ENCODE measurements around the gene CA12. TPM values are rescaled to one million over a fixed set of nuclear protein-coding genes. Genes with fewer than 3 reads are reported as not detected.

The CA12 gene
- total RNA-seq, 1 donor from 2014 or later: not detected

- no peak for DNase-seq
- Mint-ChIP-seq H3K9me3 (ENCODE audit: unreplicated experiment) (peaks cover 3% of the 10 kb centered on the region), H3K4me1 (ENCODE audit: low read depth, unreplicated experiment) (no peaks in the 10 kb centered on the region)
These were observed 14.3 kb downstream of the CA12 start for GRCh38 chr15:63367390-63367789.

GRCh38 chr15:63366451-63366850 lies 15.2 kb downstream of the CA12 start:
- Mint-ChIP-seq H3K4me3 (ENCODE audit: unreplicated experiment) (no peak overlapping the region), H3K27me3 (ENCODE audit: unreplicated experiment) (peaks cover 3% of the 10 kb centered on the region), H3K9me3 (ENCODE audit: unreplicated experiment) (peaks cover 3% of the 10 kb centered on the region), H3K27ac (ENCODE audit: unreplicated experiment) (no peak overlapping the region), H3K36me3 (ENCODE audit: unreplicated experiment) (no peaks in the 10 kb centered on the region), H3K4me1 (ENCODE audit: low read depth, unreplicated experiment) (no peaks in the 10 kb centered on the region)
- no peak for TF ChIP-seq CTCF (IDR thresholded peaks at IDR 0.05; ENCODE audit: partially characterized antibody, unreplicated experiment)
- DNase-seq: no peak

More at GRCh38 chr15:63367390-63367789, 14.3 kb downstream of the CA12 start:
- Mint-ChIP-seq H3K4me3 (ENCODE audit: unreplicated experiment) (no peak overlapping the region), H3K27ac (ENCODE audit: unreplicated experiment) (no peak overlapping the region), H3K27me3 (ENCODE audit: unreplicated experiment) (peaks cover 3% of the 10 kb centered on the region), H3K36me3 (ENCODE audit: unreplicated experiment) (no peaks in the 10 kb centered on the region)
- TF ChIP-seq CTCF (IDR thresholded peaks at IDR 0.05; ENCODE audit: partially characterized antibody, unreplicated experiment): no peak

DNA sequence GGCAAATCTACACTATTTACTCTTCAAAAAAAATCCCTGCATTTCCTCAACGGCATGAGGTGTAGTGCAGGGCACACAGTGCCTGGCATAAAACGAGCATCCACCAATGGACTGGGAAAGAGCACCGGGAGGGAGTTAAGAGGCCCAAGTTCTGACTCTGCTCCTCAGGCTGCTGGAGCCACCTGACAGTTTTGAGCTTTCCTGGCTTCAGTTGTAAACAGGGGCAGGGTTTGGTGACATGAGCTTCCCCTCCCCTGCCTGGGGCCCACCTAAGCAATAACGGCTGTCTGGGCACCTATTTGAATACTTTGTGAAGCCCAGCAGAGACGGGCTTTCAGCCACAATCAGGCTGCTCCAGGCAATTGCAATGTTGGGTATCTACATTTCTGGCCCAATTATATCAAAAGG lies 16.4 kb downstream of the CA12 start:
- no peaks in the 10 kb centered on the region for H3K36me3 Mint-ChIP-seq (ENCODE audit: unreplicated experiment)
- peaks cover 3% of the 10 kb centered on the region for H3K9me3 Mint-ChIP-seq (ENCODE audit: unreplicated experiment)
- no peak overlapping the region for H3K27ac Mint-ChIP-seq (ENCODE audit: unreplicated experiment)
- peaks cover 6% of the 10 kb centered on the region for H3K27me3 Mint-ChIP-seq (ENCODE audit: unreplicated experiment)
- TF ChIP-seq CTCF (IDR thresholded peaks at IDR 0.05; ENCODE audit: partially characterized antibody, unreplicated experiment): no peak
- H3K4me3 Mint-ChIP-seq (ENCODE audit: unreplicated experiment): no peak overlapping the region
- H3K4me1 Mint-ChIP-seq (ENCODE audit: low read depth, unreplicated experiment): no peaks in the 10 kb centered on the region
- DNase-seq: no peak

GRCh38 chr15:63364399-63365272 lies 17.0 kb downstream of the CA12 start:
- H3K9me3 Mint-ChIP-seq (ENCODE audit: unreplicated experiment): peaks cover 3% of the 10 kb centered on the region
- no peaks in the 10 kb centered on the region for H3K4me1 Mint-ChIP-seq (ENCODE audit: low read depth, unreplicated experiment)
- no peak for DNase-seq
- peaks cover 3% of the 10 kb centered on the region for H3K36me3 Mint-ChIP-seq (ENCODE audit: unreplicated experiment)
- no peak for TF ChIP-seq CTCF (IDR thresholded peaks at IDR 0.05; ENCODE audit: partially characterized antibody, unreplicated experiment)
- H3K27ac Mint-ChIP-seq (ENCODE audit: unreplicated experiment): no peak overlapping the region
- H3K27me3 Mint-ChIP-seq (ENCODE audit: unreplicated experiment): peaks cover 6% of the 10 kb centered on the region
- H3K4me3 Mint-ChIP-seq (ENCODE audit: unreplicated experiment): no peak overlapping the region

DNA sequence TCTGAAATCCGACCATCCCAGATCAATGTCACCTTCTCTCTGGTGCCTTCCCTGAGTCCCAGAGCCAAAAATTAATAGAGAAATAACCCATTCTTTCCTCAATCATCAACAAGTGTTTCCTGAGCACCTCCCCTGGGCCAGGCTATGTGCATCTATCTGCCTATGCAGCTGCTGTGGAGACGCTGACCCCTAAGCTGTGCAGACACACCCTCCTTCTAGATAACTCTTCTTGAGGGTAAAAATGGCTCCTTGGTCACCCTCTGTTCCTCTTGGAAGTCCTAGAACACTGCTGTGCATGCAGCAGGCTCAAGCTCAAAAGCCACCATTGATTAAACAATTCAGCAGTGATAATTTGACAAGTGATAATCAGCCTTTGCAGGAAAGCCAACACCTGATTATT lies 18.4 kb downstream of the CA12 start:
- DNase-seq: no peak
- TF ChIP-seq CTCF (IDR thresholded peaks at IDR 0.05; ENCODE audit: partially characterized antibody, unreplicated experiment): no peak
- Mint-ChIP-seq H3K4me1 (ENCODE audit: low read depth, unreplicated experiment) (no peaks in the 10 kb centered on the region), H3K9me3 (ENCODE audit: unreplicated experiment) (peaks cover 6% of the 10 kb centered on the region), H3K36me3 (ENCODE audit: unreplicated experiment) (peaks cover 6% of the 10 kb centered on the region), H3K27me3 (ENCODE audit: unreplicated experiment) (peaks cover 6% of the 10 kb centered on the region), H3K4me3 (ENCODE audit: unreplicated experiment) (no peak overlapping the region), H3K27ac (ENCODE audit: unreplicated experiment) (no peak overlapping the region)
